Activated CD8-positive, alpha-beta memory T cell treated with anti-CD3 and anti-CD28 coated beads for 48 hours (primary cell): Measurements from ENCODE around the gene EFNA3.

Experiments
- DNase-seq, 3 experiments: peaks; one replicate each; pipeline ENCODE4 v3.0.0-alpha.2; 2020; ENCODE audit warnings: low read depth in 2 of 3, low spot score in 2 of 3

EFNA3 gene

GRCh38 chr1:155078469-155079209 is at the start of gene EFNA3:
EFNA3 (plus strand) TSS chr1:155078837; CDS start chr1:155078942, 105 bp downstream.
- DNase-seq: peak in 1 of 3 experiments; percentile 45

GRCh38 chr1:155029513-155030242 is 49.0 kb upstream of the EFNA3 start:
- DNase-seq: no peak

- DNase-seq: no peak
Observed at GRCh38 chr1:155030243-155030795, 48.3 kb upstream of the EFNA3 start.

- DNase-seq: no peak
Observed at GRCh38 chr1:155030899-155031298, 47.7 kb upstream of the EFNA3 start.

- DNase-seq: no peak
Observed at GRCh38 chr1:155032886-155033285, 45.8 kb upstream of the EFNA3 start.

GRCh38 chr1:155033524-155033923 is 45.1 kb upstream of the EFNA3 start, which contains the start of the genes DCST1 and DCST2:
DCST1 (plus strand) TSS chr1:155033824; CDS start chr1:155034037, 213 bp downstream.
DCST2 (minus strand) TSS chr1:155033781; CDS start chr1:155033701, 80 bp downstream.
- DNase-seq: no peak

- no peak for DNase-seq
Observed at GRCh38 chr1:155034318-155035208, 44.1 kb upstream of the EFNA3 start.

- no peak for DNase-seq
Observed at GRCh38 chr1:155035936-155036335, 42.7 kb upstream of the EFNA3 start.

- DNase-seq: no peak
Observed at GRCh38 chr1:155037043-155037442, 41.6 kb upstream of the EFNA3 start.

- DNase-seq: no peak
Observed at GRCh38 chr1:155037851-155038441, 40.7 kb upstream of the EFNA3 start.

- no peak for DNase-seq
Observed at GRCh38 chr1:155038602-155039307, 39.9 kb upstream of the EFNA3 start.

- DNase-seq: no peak
Observed at GRCh38 chr1:155039308-155039669, 39.3 kb upstream of the EFNA3 start.

GRCh38 chr1:155040358-155041093 is 38.1 kb upstream of the EFNA3 start:
- no peak for DNase-seq

- DNase-seq: no peak
Observed at GRCh38 chr1:155042789-155043188, 35.8 kb upstream of the EFNA3 start.

GRCh38 chr1:155043301-155043702 is 35.3 kb upstream of the EFNA3 start:
- DNase-seq: no peak

- no peak for DNase-seq
Observed at GRCh38 chr1:155043793-155044192, 34.8 kb upstream of the EFNA3 start.

GRCh38 chr1:155044365-155044764 is 34.3 kb upstream of the EFNA3 start:
- DNase-seq: no peak

GRCh38 chr1:155044812-155045657 is 33.6 kb upstream of the EFNA3 start:
- no peak for DNase-seq
